ENCODE measurements around the gene MAP3K7.

Gene MAP3K7

GRCh38 chr6:90468080-90468479, 118.8 kb downstream of the MAP3K7 start:
- Histone ChIP-seq H3K27me3 (ENCODE audit: control insufficient read depth, insufficient read depth, low read length) (no peaks in the 10 kb centered on the region), H3K36me3 (ENCODE audit: control insufficient read depth, insufficient read depth, low read length) (no peaks in the 10 kb centered on the region), H3K4me3 (ENCODE audit: low read depth, low read length) (no peak overlapping the region), H3K4me1 (ENCODE audit: control insufficient read depth, insufficient read depth, low read length) (peaks cover 8% of the 10 kb centered on the region), H3K27ac (ENCODE audit: low read depth, low read length) (peak overlapping the region; percentile 12), H3K9me3 (ENCODE audit: control insufficient read depth, insufficient read depth, low read length) (no peaks in the 10 kb centered on the region), H3K9ac (ENCODE audit: low read depth, low read length) (no peak overlapping the region)

- Histone ChIP-seq H3K4me1 (ENCODE audit: control insufficient read depth, insufficient read depth, low read length) (peaks cover 8% of the 10 kb centered on the region), H3K27ac (ENCODE audit: low read depth, low read length) (no peak overlapping the region), H3K27me3 (ENCODE audit: control insufficient read depth, insufficient read depth, low read length) (no peaks in the 10 kb centered on the region), H3K9me3 (ENCODE audit: control insufficient read depth, insufficient read depth, low read length) (no peaks in the 10 kb centered on the region), H3K36me3 (ENCODE audit: control insufficient read depth, insufficient read depth, low read length) (no peaks in the 10 kb centered on the region), H3K9ac (ENCODE audit: low read depth, low read length) (no peak overlapping the region), H3K4me3 (ENCODE audit: low read depth, low read length) (no peak overlapping the region)
Observed at GRCh38 chr6:90467546-90467945, 119.3 kb downstream of the MAP3K7 start.

- Histone ChIP-seq H3K9ac (ENCODE audit: low read depth, low read length) (no peak overlapping the region), H3K27ac (ENCODE audit: low read depth, low read length) (peak overlapping the region; percentile 33), H3K9me3 (ENCODE audit: control insufficient read depth, insufficient read depth, low read length) (no peaks in the 10 kb centered on the region), H3K36me3 (ENCODE audit: control insufficient read depth, insufficient read depth, low read length) (no peaks in the 10 kb centered on the region), H3K27me3 (ENCODE audit: control insufficient read depth, insufficient read depth, low read length) (no peaks in the 10 kb centered on the region), H3K4me3 (ENCODE audit: low read depth, low read length) (no peak overlapping the region), H3K4me1 (ENCODE audit: control insufficient read depth, insufficient read depth, low read length) (peaks cover 3% of the 10 kb centered on the region; the same call in 1 of the 2 replicates)
Observed at GRCh38 chr6:90466154-90466940, 120.5 kb downstream of the MAP3K7 start.

GRCh38 chr6:90465686-90466085, 121.2 kb downstream of the MAP3K7 start:
- H3K4me3 ChIP-seq (ENCODE audit: low read depth, low read length): no peak overlapping the region
- H3K36me3 ChIP-seq (ENCODE audit: control insufficient read depth, insufficient read depth, low read length): no peaks in the 10 kb centered on the region
- H3K27ac ChIP-seq (ENCODE audit: low read depth, low read length): no peak overlapping the region
- no peaks in the 10 kb centered on the region for H3K9me3 ChIP-seq (ENCODE audit: control insufficient read depth, insufficient read depth, low read length)
- H3K27me3 ChIP-seq (ENCODE audit: control insufficient read depth, insufficient read depth, low read length): no peaks in the 10 kb centered on the region
- no peaks in the 10 kb centered on the region for H3K4me1 ChIP-seq (ENCODE audit: control insufficient read depth, insufficient read depth, low read length)
- no peak overlapping the region for H3K9ac ChIP-seq (ENCODE audit: low read depth, low read length)

GRCh38 chr6:90464507-90464906, 122.4 kb downstream of the MAP3K7 start:
- H3K4me1 ChIP-seq (ENCODE audit: control insufficient read depth, insufficient read depth, low read length): no peaks in the 10 kb centered on the region
- no peak overlapping the region for H3K9ac ChIP-seq (ENCODE audit: low read depth, low read length)
- no peak overlapping the region for H3K27ac ChIP-seq (ENCODE audit: low read depth, low read length)
- H3K4me3 ChIP-seq (ENCODE audit: low read depth, low read length): no peak overlapping the region
- H3K36me3 ChIP-seq (ENCODE audit: control insufficient read depth, insufficient read depth, low read length): no peaks in the 10 kb centered on the region
- H3K27me3 ChIP-seq (ENCODE audit: control insufficient read depth, insufficient read depth, low read length): no peaks in the 10 kb centered on the region
- H3K9me3 ChIP-seq (ENCODE audit: control insufficient read depth, insufficient read depth, low read length): no peaks in the 10 kb centered on the region

- H3K36me3 ChIP-seq (ENCODE audit: control insufficient read depth, insufficient read depth, low read length): no peaks in the 10 kb centered on the region
- H3K9me3 ChIP-seq (ENCODE audit: control insufficient read depth, insufficient read depth, low read length): no peaks in the 10 kb centered on the region
- no peak overlapping the region for H3K4me3 ChIP-seq (ENCODE audit: low read depth, low read length)
- no peaks in the 10 kb centered on the region for H3K4me1 ChIP-seq (ENCODE audit: control insufficient read depth, insufficient read depth, low read length)
- no peak overlapping the region for H3K27ac ChIP-seq (ENCODE audit: low read depth, low read length)
- H3K9ac ChIP-seq (ENCODE audit: low read depth, low read length): no peak overlapping the region
- no peaks in the 10 kb centered on the region for H3K27me3 ChIP-seq (ENCODE audit: control insufficient read depth, insufficient read depth, low read length)
Observed at GRCh38 chr6:90463874-90464273, 123.0 kb downstream of the MAP3K7 start.
